UCSD-AML1 (cell line): ENCODE results near the gene SMIM3.
"Not testable (repeated sequence)": the region's sequence is repeated elsewhere in the genome, so short reads cannot be mapped to it uniquely, and the experiment has no call there.

ENCODE experiments used
- DNase-seq: peaks from one replicate; lab custom pipeline; 2025; ENCODE audit not compliant: unreplicated experiment; lab: John Stamatoyannopoulos, UW

Gene SMIM3

DNA sequence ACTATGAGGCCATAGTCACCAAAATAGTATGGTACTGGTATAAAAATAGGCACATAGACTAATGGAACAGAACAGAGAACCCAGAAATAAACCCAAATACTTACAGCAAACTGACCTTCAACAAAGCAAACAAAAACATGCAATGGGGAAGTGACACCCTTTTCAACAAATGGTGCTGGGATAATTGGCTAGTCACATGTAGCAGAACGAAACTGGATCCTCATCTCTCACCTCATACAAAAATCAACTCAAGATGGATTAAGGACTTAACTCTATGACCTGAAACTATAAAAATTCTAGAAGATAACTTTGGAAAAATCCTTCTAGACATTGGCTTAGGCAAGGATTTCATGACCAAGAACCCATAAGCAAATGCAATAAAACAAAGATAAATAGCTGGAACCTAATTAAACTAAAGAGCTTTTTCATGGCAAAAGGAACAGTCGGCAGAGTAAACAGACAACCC is 14.9 kb downstream of the SMIM3 start:
- not testable (repeated sequence) for DNase-seq

DNA sequence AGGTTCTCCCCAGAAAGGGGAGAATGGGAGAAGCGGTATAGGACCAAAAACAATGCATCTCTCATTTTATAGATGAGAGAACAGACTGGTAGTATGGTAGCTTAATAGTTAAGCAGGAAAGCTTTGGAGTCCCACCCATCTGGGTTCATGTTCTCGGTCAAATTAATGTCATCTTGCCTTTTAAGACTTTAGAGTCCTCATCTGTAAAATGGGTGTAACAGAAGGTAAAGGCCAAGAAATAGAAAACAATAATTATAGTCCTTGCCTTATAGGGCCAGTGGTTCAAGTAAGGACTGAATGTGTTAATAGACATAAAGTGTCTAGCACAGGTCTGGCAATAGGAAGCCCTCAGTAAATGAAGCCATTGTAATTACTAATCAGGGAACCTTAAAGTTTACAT is 16.4 kb downstream of the SMIM3 start:
- no peak for DNase-seq

GRCh38 chr5:150797384-150797783 is 18.8 kb downstream of the SMIM3 start:
- no peak for DNase-seq

GRCh38 chr5:150801117-150801927 is 22.8 kb downstream of the SMIM3 start:
- DNase-seq: peak; percentile 39

GRCh38 chr5:150804388-150804787 is 25.8 kb downstream of the SMIM3 start:
- DNase-seq: no peak

- DNase-seq: no peak
Observed at GRCh38 chr5:150809363-150809762, 30.8 kb downstream of the SMIM3 start.

DNA sequence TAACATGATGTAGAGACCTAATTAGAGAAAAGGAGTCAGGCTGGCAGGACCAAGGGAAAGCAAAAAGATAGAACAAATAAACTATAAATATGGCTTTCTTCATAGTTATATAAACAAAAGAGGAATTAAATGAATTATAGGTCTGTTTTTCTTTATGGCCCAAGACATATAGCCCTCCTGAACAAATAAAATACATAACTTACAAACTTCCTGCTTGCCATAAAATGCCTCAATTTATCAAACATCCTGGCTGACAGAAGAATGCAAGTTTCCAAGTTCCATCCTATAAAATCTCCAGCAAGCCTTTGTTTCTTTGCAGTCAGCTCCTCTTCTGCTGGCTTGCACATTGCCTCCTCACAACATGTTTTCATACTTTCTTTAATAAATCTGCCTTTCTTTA is 36.5 kb downstream of the SMIM3 start:
- no peak for DNase-seq

DNA sequence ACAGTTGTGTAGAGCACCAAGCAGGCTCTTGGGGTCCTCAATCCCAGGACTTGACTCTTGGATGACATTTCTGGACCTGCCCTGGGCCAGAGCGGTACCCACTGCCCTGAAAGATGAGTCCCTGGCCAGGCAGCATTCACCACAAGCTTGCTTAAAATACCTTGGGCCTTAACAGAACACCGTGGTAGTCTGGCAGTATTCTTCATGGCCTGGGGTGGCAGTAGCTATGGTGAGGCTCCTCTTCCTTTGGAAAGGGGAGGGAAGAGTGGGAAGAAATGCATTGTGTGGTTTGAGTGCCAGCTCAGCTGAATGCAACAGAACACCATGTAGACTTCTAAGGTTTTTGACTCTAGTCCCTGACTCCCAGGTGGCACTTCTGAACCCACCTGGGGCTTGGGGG is 38.4 kb downstream of the SMIM3 start:
- no peak for DNase-seq

- no peak for DNase-seq
Observed at GRCh38 chr5:150829744-150830143, 51.2 kb downstream of the SMIM3 start.

DNA sequence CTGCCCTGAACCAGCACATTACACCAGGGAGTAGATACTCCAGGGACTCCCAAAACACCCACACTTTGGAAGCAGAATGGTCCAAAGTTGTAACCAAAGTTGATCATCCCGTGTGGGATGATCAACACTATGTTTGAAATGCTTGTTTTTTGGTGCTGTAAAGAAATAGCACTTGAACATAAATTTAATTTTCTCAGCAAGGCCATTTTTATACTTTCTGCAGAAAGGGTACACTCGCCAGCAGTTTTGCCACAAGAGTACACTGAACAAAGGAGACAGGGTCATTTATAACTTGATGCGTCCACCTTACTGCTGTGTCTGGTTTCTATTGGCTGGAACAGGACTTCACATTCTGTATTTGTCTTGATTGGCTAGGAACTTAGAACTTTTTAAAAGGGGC is 53.3 kb downstream of the SMIM3 start:
- not testable (repeated sequence) for DNase-seq

- DNase-seq: no peak
Observed at GRCh38 chr5:150836064-150836463, 57.5 kb downstream of the SMIM3 start.

DNA sequence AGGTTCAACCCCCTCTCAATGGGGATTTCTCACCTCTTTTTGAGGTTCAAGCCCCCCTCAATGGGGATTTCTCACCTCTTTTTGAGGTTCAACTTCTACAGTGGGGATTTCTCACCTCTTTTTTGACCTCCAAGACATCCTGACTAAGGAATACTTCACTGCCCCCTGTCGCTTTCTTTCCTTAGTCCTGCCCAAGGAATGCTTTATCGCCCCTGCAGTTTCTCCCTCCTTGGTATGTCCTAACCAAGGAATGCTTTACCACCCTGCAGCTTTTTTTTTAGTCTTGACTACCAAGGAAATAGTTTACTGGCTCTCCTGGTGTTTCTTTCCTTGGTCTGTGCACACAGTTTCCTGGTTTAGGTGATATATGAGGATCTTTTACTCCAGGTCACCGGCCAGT is 58.1 kb downstream of the SMIM3 start:
- no peak for DNase-seq

DNA sequence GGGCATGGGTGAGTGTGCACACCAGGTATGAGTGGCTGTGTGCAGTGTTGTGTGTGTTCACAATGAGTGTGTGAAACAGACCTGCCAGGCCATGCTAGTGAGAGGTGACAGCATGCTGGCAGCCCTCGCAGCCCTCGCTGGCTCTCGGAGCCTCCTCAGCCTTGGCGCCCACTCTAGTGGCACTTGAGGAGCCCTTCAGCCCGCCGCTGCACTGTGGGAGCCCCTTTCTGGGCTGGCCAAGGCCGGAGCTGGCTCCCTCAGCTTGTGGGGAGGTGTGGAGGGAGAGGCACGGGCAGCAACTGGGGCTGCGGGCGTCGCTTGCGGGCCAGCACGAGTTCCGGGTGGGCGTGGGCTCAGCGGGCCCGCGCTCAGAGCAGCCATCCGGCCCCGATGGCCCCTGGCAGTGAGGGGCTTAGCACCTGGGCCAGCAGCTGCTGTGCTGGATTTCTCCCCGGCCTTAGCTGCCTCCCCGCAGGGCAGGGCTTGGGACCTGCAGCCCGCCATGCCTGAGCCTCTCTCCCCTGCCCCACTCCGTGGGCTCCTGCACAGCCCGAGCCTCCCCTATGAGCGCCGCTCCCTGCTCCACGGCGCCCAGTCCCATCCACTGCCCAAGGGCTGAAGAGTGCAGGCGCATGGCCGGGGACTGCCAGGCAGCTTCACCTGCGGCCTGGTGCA is 66.8 kb downstream of the SMIM3 start:
- not testable (repeated sequence) for DNase-seq

DNA sequence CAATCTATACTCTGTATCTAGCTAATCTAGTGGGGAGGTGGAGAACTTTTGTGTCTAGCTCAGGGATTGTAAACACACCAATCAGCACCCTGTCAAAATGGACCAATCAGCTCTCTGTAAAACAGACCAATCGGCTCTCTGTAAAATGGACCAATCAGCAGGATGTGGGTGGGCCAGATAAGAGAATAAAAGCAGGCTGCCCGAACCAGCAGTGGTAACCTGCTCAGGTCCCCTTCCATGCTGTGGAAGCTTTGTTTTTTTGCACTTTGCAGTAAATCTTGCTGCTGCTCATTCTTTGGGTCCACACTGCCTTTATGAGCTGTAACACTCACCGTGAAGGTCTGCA is 67.7 kb downstream of the SMIM3 start, which contains the start of gene IRGM:
Gene IRGM, plus strand, starts transcription at position 214 of the 346 bp plus-strand sequence. CDS start 1,603 bp downstream, outside the sequence.
- not testable (repeated sequence) for DNase-seq
